HG03103 (cell line): ENCODE measurements around the gene SEMA3E.

Experiments
- ATAC-seq: cut with Tn5 transposase; IDR thresholded peaks from one replicate; pipeline ENCODE4 v1.9.1; 2021; ENCODE audit warnings: low read depth; ENCODE audit not compliant: unreplicated experiment

Gene SEMA3E

GRCh38 chr7:83643012-83643411 lies 5.9 kb downstream of the SEMA3E start:
- ATAC-seq, result no peak

- no peak for ATAC-seq
These were observed 8.0 kb downstream of the SEMA3E start for GRCh38 chr7:83640731-83641537.

- no peak for ATAC-seq
These were observed 8.7 kb downstream of the SEMA3E start for GRCh38 chr7:83640240-83640639.

GRCh38 chr7:83633516-83633915 lies 15.4 kb downstream of the SEMA3E start:
- ATAC-seq, result no peak

GRCh38 chr7:83629117-83629880 lies 19.6 kb downstream of the SEMA3E start:
- no peak for ATAC-seq

- ATAC-seq, result no peak
These were observed 31.1 kb downstream of the SEMA3E start for GRCh38 chr7:83617858-83618257.

GRCh38 chr7:83614112-83614511 lies 34.8 kb downstream of the SEMA3E start:
- ATAC-seq, result no peak

GRCh38 chr7:83613232-83613631 lies 35.7 kb downstream of the SEMA3E start:
- no peak for ATAC-seq

- ATAC-seq, result no peak
These were observed 37.2 kb downstream of the SEMA3E start for GRCh38 chr7:83611776-83612175.

- no peak for ATAC-seq
These were observed 38.2 kb downstream of the SEMA3E start for GRCh38 chr7:83610649-83611304.

GRCh38 chr7:83608716-83609115 lies 40.2 kb downstream of the SEMA3E start:
- no peak for ATAC-seq

GRCh38 chr7:83603649-83604048 lies 45.3 kb downstream of the SEMA3E start:
- no peak for ATAC-seq

- no peak for ATAC-seq
These were observed 49.8 kb downstream of the SEMA3E start for GRCh38 chr7:83599131-83599530.

- no peak for ATAC-seq
These were observed 54.9 kb downstream of the SEMA3E start for GRCh38 chr7:83593921-83594475.

GRCh38 chr7:83588602-83589240 lies 60.2 kb downstream of the SEMA3E start:
- no peak for ATAC-seq

- ATAC-seq, result no peak
These were observed 62.7 kb downstream of the SEMA3E start for GRCh38 chr7:83586281-83586680.

- ATAC-seq, result no peak
These were observed 67.1 kb downstream of the SEMA3E start for GRCh38 chr7:83581667-83582435.

GRCh38 chr7:83579740-83580139 lies 69.2 kb downstream of the SEMA3E start:
- no peak for ATAC-seq

GRCh38 chr7:83575436-83575835 lies 73.5 kb downstream of the SEMA3E start:
- ATAC-seq, result no peak

- no peak for ATAC-seq
These were observed 74.3 kb downstream of the SEMA3E start for GRCh38 chr7:83574616-83575015.
